DND-41 (cell line): Measurements from ENCODE around the gene FMR1.

Experiments
- EZH2 ChIP-seq: IDR thresholded peaks from 3 replicates; pipeline ENCODE4 v1.6.1; 2012; ENCODE audit warnings: borderline replicate concordance, low read depth, mild to moderate bottlenecking, moderate library complexity, low read length, inconsistent platforms; ENCODE audit not compliant: severe bottlenecking
- TF ChIP-seq, protein P1 (sequence below): IDR thresholded peaks from 2 replicates; pipeline ENCODE4 v1.5.1; 2012; ENCODE audit warnings: borderline replicate concordance, low read length, moderate library complexity, mild to moderate bottlenecking; ENCODE audit not compliant: poor library complexity, severe bottlenecking; ENCODE audit errors: extremely low read depth

DNA sequence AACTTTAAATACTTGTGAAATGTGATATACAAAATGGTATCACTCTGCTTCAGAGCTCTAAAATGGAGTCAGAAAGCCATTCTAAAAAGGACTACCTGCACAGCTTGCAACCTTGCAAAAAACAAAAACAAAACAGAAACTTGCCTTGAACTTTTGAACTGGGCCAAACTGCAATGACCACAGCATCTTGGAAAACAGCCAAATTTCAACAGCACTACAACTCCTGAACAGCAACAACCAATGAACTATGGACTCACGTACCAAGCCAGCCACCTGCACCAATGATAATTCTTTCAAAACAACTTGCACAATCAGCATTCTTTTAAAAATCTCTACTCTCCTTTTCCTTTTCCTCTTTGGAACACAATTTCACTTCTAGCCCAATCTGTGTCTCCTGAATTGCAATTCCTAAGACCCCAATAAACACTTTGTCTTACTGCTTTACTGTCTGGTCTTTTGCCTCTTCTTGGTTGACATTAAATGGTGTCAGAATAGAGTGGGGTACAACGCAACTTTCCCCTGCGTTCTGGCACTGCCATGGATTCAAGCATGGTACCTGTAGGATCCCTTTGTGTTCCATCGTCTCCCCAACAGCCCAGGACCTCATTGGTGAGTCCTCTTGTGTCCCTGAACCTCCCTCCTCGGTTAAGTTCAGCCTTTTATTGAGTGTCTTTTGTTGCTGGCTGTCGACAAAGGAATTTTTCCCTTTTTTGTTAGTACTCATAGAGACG lies 35.7 kb upstream of the FMR1 start:
- TF ChIP-seq, protein P1, sequence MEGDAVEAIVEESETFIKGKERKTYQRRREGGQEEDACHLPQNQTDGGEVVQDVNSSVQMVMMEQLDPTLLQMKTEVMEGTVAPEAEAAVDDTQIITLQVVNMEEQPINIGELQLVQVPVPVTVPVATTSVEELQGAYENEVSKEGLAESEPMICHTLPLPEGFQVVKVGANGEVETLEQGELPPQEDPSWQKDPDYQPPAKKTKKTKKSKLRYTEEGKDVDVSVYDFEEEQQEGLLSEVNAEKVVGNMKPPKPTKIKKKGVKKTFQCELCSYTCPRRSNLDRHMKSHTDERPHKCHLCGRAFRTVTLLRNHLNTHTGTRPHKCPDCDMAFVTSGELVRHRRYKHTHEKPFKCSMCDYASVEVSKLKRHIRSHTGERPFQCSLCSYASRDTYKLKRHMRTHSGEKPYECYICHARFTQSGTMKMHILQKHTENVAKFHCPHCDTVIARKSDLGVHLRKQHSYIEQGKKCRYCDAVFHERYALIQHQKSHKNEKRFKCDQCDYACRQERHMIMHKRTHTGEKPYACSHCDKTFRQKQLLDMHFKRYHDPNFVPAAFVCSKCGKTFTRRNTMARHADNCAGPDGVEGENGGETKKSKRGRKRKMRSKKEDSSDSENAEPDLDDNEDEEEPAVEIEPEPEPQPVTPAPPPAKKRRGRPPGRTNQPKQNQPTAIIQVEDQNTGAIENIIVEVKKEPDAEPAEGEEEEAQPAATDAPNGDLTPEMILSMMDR: no peak
- TF ChIP-seq EZH2: no peak
